GM18858 (cell line): ENCODE data around the gene TAPBP.
"Not testable (repeated sequence)": the region's sequence is repeated elsewhere in the genome, so short reads cannot be mapped to it uniquely, and the experiment has no call there.

Experiments
- ATAC-seq: cut with Tn5 transposase; IDR thresholded peaks from one replicate; pipeline ENCODE4 v1.9.1; 2021; ENCODE audit not compliant: unreplicated experiment

TAPBP gene

GRCh38 chr6:33277663-33278391 lies 36.1 kb downstream of the TAPBP start:
- no peak for ATAC-seq

- ATAC-seq: peak; percentile 44
Observed at GRCh38 chr6:33276864-33277662, 36.8 kb downstream of the TAPBP start, which contains the start of gene B3GALT4. TSS of gene B3GALT4 (plus strand) at chr6:33277123. CDS start at chr6:33277420, 297 bp downstream.

GRCh38 chr6:33276581-33276863 lies 37.4 kb downstream of the TAPBP start:
- ATAC-seq: no peak

- not testable (repeated sequence) for ATAC-seq
Observed at GRCh38 chr6:33275795-33276580, 37.9 kb downstream of the TAPBP start.

GRCh38 chr6:33273924-33274902 lies 39.7 kb downstream of the TAPBP start:
- ATAC-seq: no peak

- ATAC-seq: no peak
Observed at GRCh38 chr6:33273129-33273923, 40.6 kb downstream of the TAPBP start.

GRCh38 chr6:33272275-33273128 lies 41.4 kb downstream of the TAPBP start:
- ATAC-seq: peak; percentile 14

- ATAC-seq: peak; percentile 61
Observed at GRCh38 chr6:33271468-33272274, 42.2 kb downstream of the TAPBP start, which contains the start of the genes RPS18 and VPS52. TSS of gene RPS18 (plus strand) at chr6:33272075. CDS start at chr6:33272120, 45 bp downstream. TSS of gene VPS52 (minus strand) at chr6:33271876. CDS start at chr6:33271675, 201 bp downstream.

- peak; percentile 10 for ATAC-seq
Observed at GRCh38 chr6:33271117-33271467, 42.8 kb downstream of the TAPBP start.

GRCh38 chr6:33264015-33264414 lies 49.9 kb downstream of the TAPBP start:
- no peak for ATAC-seq

- ATAC-seq: not testable (repeated sequence)
Observed at GRCh38 chr6:33262490-33262889, 51.4 kb downstream of the TAPBP start.

- no peak for ATAC-seq
Observed at GRCh38 chr6:33259032-33259431, 54.8 kb downstream of the TAPBP start.

GRCh38 chr6:33254591-33254990 lies 59.3 kb downstream of the TAPBP start:
- no peak for ATAC-seq

GRCh38 chr6:33252759-33253158 lies 61.1 kb downstream of the TAPBP start:
- ATAC-seq: no peak

- no peak for ATAC-seq
Observed at GRCh38 chr6:33251395-33252012, 62.4 kb downstream of the TAPBP start.

- ATAC-seq: no peak
Observed at GRCh38 chr6:33250731-33251130, 63.1 kb downstream of the TAPBP start.
